Activated CD4-positive, CD25-positive, alpha-beta regulatory T cell (primary cell): ENCODE data around the gene ASB3.

Experiments used
- DNase-seq, 4 experiments: peaks; one replicate each; lab custom pipeline; 2025; lab: John Stamatoyannopoulos, UW

The ASB3 gene

GRCh38 chr2:53654396-53654795, 132.4 kb downstream of the ASB3 start:
- DNase-seq: no peak

DNA sequence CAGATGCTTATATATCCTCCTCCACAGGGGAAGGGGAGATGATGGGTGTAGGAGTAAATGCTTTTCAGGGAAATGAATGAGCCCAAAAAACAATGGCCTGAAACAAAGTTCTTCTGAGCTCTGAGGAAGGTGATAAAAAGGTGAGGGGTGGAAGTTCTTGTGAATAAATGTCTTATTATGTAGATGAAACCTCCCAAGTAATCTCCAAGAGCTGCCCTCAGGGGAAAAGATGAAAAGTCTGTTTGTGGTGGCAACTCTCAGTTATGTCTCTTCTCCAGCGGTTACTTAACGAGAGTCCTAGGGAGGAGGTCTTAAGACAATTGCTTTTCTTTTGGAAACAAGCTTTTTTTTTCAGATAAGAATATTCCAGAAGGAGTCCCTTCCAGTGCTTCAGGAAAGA, 134.6 kb downstream of the ASB3 start:
- DNase-seq: no peak

- no peak for DNase-seq
Measured at GRCh38 chr2:53646788-53647187, 140.0 kb downstream of the ASB3 start.

DNA sequence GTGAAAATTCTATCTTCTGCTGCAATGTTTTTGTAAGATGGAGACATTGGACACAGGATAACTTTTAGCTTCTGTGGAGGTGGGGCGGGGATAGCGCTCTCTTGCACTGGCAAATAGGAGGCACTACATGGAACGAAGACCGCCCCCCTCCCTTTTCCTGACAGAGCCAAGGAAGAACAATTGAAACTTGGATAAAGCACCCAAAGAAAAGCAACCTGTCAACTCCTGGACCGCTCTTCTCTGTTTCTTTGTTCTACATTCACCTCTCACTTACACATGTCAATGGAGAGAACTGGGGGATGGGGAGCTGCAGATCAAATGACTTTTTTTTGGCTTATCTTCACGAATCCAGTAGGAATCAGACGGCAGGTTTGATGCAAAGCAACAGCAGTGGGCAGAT, 145.5 kb downstream of the ASB3 start:
- DNase-seq: no peak

- no peak for DNase-seq
Measured at GRCh38 chr2:53640466-53640865, 146.3 kb downstream of the ASB3 start.

DNA sequence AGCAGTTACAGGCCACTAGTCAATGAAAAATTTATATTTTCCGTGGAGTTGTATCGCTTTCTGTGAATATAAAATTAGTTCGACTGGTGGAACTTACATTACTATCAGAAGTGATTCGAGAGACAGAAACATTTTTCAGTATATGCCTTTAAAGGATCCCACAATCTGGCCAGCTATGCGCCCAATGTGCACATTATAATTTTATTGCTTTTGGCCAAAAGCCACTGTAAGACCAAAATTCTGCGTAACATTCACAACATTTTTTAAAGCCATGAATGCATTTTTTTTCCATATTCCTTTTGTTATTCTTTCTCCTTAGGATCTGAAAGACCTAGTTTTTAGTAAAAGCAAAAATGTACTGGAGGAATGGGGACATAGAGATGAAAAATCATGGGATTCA, 150.2 kb downstream of the ASB3 start:
- no peak for DNase-seq

DNA sequence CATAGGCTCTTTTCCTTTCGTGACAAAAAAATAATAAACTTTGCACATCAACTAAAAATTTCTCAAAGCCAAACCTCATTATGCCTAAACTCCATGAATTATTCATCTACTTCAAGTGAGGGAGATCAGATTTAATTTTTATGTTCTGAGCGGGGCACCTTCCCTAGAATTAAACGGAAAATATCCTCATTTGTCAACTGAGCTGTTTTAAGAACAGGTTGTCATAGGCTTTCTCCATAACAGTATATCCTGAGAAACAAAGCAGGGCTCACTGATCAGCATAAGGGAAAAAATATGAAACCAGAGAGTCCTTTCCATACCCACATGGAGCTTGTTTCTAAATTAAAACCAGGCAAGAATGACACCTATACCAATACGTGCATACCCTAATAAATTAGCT, 150.6 kb downstream of the ASB3 start:
- no peak for DNase-seq

GRCh38 chr2:53635694-53636093, 151.1 kb downstream of the ASB3 start:
- no peak for DNase-seq

DNA sequence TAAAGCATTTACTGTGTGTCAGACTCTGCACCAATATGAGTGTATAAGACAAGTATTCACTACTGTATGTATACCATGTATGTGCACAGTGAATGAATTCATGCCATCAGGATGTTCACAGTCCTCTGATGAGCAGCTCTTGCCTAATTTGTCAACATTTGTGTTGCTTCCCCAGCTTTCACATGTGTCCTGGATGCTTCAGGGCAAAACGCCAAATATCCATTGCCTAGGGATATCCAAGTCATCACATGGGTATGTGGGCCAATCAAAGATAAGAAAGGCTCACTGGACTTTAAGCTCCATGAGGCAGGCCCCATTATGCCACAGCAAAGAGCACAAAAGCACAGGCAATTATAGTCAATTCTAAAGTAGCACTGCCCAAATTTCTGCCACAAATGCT, 153.3 kb downstream of the ASB3 start:
- no peak for DNase-seq

DNA sequence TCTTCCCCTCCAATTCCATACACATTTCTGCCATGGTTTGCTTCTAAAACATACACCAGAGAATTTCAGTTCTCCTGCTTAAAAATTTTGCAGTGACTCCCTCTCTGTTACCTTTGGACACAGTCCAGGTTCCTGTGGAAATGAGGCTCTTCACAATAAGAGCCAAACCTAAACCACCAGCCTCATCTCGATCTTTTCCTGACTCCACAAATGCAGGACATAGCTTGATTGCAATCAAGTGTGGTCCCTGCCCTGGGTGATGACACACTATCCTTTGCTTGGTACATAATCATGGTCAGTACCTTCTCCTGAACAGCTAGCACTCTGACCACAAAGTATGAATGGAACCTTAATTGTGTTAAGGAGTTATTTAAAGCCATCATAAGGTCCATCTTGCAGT, 154.0 kb downstream of the ASB3 start:
- DNase-seq: no peak

- DNase-seq: no peak
Measured at GRCh38 chr2:53632126-53632460, 154.7 kb downstream of the ASB3 start.

GRCh38 chr2:53631313-53632125, 155.2 kb downstream of the ASB3 start:
- DNase-seq: no peak

GRCh38 chr2:53630026-53630606, 156.6 kb downstream of the ASB3 start:
- no peak for DNase-seq

GRCh38 chr2:53629501-53629900, 157.3 kb downstream of the ASB3 start:
- DNase-seq: no peak

- no peak for DNase-seq
Measured at GRCh38 chr2:53629001-53629400, 157.8 kb downstream of the ASB3 start.

- no peak for DNase-seq
Measured at GRCh38 chr2:53622141-53622540, 164.6 kb downstream of the ASB3 start.

GRCh38 chr2:53620981-53621380, 165.8 kb downstream of the ASB3 start:
- DNase-seq: no peak
